Keratinocyte (primary cell): ENCODE results near the gene PITPNM3.

Experiments
- EZH2 ChIP-seq: IDR thresholded peaks from one replicate; pipeline ENCODE4 v1.6.1; 2012; ENCODE audit warnings: inconsistent platforms, mild to moderate bottlenecking, low read length, moderate library complexity
- TF ChIP-seq, protein P1 (sequence below), 3 experiments: IDR thresholded peaks in 1 of 3; conservative IDR thresholded peaks in 1 of 3; optimal IDR thresholded peaks in 1 of 3; 2 replicates in 2 of 3; 3 replicates in 1 of 3; pipeline versions ENCODE3 to v1.5.1; 2011; ENCODE audit warnings: low read length in 3 of 3, mild to moderate bottlenecking in 3 of 3, moderate library complexity in 2 of 3, control low read depth in 1 of 3, inconsistent platforms in 1 of 3; ENCODE audit not compliant: insufficient read depth in 2 of 3; ENCODE audit errors: extremely low read depth in 1 of 3

DNA sequence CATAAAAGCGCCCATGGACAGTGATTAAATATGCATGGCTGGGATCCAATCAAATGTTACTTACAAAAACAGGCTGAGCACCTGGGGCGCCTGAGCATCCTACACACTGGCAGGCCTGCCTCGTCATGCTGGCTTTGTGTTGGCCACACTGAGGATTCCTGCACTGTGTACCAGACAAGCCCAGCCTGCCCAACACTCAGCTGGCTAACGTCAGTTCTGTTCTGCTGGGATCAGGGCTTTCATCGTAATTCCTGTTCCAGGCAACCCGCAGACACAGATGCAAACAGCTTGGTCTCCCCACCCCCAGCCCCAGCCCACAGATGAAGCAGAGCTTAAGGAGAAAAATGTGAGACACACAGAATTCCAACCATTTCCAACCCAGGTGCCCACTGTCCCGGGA is 81.4 kb downstream of the PITPNM3 start:
- no peak for TF ChIP-seq EZH2
- TF ChIP-seq, protein P1, sequence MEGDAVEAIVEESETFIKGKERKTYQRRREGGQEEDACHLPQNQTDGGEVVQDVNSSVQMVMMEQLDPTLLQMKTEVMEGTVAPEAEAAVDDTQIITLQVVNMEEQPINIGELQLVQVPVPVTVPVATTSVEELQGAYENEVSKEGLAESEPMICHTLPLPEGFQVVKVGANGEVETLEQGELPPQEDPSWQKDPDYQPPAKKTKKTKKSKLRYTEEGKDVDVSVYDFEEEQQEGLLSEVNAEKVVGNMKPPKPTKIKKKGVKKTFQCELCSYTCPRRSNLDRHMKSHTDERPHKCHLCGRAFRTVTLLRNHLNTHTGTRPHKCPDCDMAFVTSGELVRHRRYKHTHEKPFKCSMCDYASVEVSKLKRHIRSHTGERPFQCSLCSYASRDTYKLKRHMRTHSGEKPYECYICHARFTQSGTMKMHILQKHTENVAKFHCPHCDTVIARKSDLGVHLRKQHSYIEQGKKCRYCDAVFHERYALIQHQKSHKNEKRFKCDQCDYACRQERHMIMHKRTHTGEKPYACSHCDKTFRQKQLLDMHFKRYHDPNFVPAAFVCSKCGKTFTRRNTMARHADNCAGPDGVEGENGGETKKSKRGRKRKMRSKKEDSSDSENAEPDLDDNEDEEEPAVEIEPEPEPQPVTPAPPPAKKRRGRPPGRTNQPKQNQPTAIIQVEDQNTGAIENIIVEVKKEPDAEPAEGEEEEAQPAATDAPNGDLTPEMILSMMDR (optimal IDR thresholded peaks at IDR 0.05 in 1 of 3, IDR thresholded peaks at IDR 0.05 in 1 of 3, conservative IDR thresholded peaks at IDR 0.05 in 1 of 3; ENCODE audit: extremely low read depth in 1 of 3, insufficient read depth in 2 of 3, low read length in 3 of 3) = no peak
